ENCODE measurements around the gene FA2H.

The FA2H gene

DNA sequence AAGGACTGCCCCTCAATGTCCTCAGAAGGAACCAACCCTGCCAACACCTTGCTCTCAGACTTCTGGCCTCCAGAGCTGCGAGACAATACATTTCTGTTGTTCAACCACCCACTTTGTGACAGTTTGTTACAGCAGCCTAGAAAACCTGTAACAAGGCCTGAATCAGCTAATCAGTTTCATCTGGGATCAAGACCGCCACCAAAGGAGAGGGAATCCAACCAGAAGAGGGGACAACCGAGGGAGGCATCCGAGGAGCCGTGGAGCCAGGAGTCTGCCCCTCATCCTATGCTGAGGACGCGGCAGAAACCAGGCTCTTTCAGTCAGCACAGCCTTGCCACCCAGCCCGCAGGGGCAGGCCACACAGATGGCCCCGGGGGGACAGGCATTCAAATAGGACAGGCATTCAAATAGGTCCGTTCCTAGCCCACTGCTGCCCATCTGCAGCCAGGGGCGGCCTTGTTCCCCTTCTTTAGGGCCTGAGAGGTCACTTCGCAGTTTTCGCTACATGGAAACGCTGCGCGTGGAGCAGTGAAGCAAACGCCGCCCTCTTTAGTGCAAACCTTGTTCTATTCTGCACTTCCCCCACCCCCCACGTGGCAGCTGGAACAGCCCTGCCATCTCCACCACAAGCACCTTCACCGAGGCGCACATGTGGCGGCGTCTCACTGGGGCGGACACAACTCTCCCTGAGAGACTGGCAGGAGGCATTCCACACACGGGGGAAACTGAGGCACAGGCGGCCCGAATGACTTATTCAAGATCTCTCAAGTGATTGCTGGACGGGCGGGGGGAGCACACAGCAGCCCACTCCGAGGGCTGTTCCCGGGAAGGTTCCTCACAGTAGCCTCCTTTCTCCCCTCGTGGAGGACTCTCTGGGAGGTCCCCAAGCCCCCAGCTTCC lies 26.7 kb downstream of the FA2H start:
- Histone ChIP-seq H3K4me2 (ENCODE audit: low read length) (no peak overlapping the region), H3K36me3 (replicated peaks; ENCODE audit: low read depth, low read length) (no peaks in the 10 kb centered on the region), H3K9ac (ENCODE audit: low read length) (no peak overlapping the region), H2AFZ (ENCODE audit: low read depth, low read length) (no peak overlapping the region), H3K27ac (ENCODE audit: low read length) (no peak overlapping the region), H3K27me3 (ENCODE audit: low read depth, low read length) (peaks cover 6% of the 10 kb centered on the region; the same call in 1 of the 2 replicates), H3K9me3 (ENCODE audit: insufficient read depth, low read length) (no peaks in the 10 kb centered on the region), H4K20me1 (ENCODE audit: insufficient read depth, low read length) (no peaks in the 10 kb centered on the region), H3K79me2 (ENCODE audit: low read length) (no peaks in the 10 kb centered on the region), H3K4me3 (ENCODE audit: low read length) (no peak overlapping the region), H3K4me1 (ENCODE audit: low read length) (no peaks in the 10 kb centered on the region)
- TF ChIP-seq EZH2phosphoT487 (IDR thresholded peaks at IDR 0.05; ENCODE audit: low read depth) (no peak), CTCF (IDR thresholded peaks at IDR 0.05; ENCODE audit: low read depth, low read length) (no peak)

DNA sequence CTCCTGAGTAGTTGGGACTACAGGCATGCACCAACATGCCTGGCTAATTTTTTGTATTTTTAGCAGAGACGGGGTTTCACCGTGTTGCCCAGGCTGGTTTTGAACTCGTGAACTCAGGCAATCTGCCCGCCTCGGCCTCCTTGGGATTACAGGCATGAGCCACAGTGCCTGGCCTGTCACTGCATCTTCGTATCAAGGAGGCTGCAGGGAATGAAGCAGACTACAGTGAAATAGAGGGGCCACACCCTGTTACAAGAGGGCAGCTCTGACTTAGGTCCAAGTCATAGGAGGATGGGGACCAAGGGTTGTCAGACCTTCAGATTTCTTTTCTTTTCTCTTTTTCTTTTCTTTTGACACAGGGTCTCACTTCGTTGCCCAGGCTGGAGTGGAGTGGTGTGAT lies 28.7 kb downstream of the FA2H start:
- no peak overlapping the region for H3K4me2 ChIP-seq (ENCODE audit: low read length)
- H3K9ac ChIP-seq (ENCODE audit: low read length) = no peak overlapping the region
- no peak overlapping the region for H3K27ac ChIP-seq (ENCODE audit: low read length)
- no peaks in the 10 kb centered on the region for H3K79me2 ChIP-seq (ENCODE audit: low read length)
- no peaks in the 10 kb centered on the region for H4K20me1 ChIP-seq (ENCODE audit: insufficient read depth, low read length)
- no peak overlapping the region for H3K4me3 ChIP-seq (ENCODE audit: low read length)
- no peak overlapping the region for H2AFZ ChIP-seq (ENCODE audit: low read depth, low read length)
- H3K36me3 ChIP-seq (replicated peaks; ENCODE audit: low read depth, low read length) = no peaks in the 10 kb centered on the region
- TF ChIP-seq CTCF (IDR thresholded peaks at IDR 0.05; ENCODE audit: low read depth, low read length) (no peak), EZH2phosphoT487 (IDR thresholded peaks at IDR 0.05; ENCODE audit: low read depth) (no peak)
- no peaks in the 10 kb centered on the region for H3K4me1 ChIP-seq (ENCODE audit: low read length)
- no peaks in the 10 kb centered on the region for H3K9me3 ChIP-seq (ENCODE audit: insufficient read depth, low read length)
- H3K27me3 ChIP-seq (ENCODE audit: low read depth, low read length) = no peaks in the 10 kb centered on the region

DNA sequence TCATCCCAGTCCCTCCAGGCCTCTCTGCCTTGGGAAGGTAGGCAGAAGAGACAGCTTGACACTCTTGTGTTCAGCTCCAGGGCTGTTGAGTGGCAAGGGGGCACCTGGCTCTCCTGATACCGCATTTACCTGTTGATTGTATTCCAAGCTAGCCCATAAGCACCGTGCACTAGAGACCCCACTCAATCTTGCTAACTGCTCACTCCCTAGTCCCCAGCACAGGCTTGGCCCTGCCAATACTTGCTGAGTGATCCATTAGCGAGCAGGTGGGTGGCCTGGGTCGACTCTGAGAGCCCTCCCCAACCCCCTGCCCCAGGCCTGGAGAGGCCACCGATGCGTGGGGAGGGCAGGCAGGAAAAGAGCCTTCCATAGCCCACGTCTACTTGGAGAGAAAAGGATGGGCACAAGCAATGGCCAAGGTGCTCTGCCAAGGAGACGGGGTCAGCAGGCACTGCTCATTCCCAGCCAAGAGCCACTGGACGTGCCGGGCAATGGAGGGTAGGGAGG lies 29.5 kb downstream of the FA2H start:
- no peak overlapping the region for H3K4me2 ChIP-seq (ENCODE audit: low read length)

More for the DNA sequence above, 29.5 kb downstream of the FA2H start:
- Histone ChIP-seq H3K79me2 (ENCODE audit: low read length) (no peaks in the 10 kb centered on the region), H3K36me3 (replicated peaks; ENCODE audit: low read depth, low read length) (no peaks in the 10 kb centered on the region), H4K20me1 (ENCODE audit: insufficient read depth, low read length) (no peaks in the 10 kb centered on the region), H3K27me3 (ENCODE audit: low read depth, low read length) (no peaks in the 10 kb centered on the region), H3K4me3 (ENCODE audit: low read length) (no peak overlapping the region), H3K9me3 (ENCODE audit: insufficient read depth, low read length) (no peaks in the 10 kb centered on the region), H3K27ac (ENCODE audit: low read length) (no peak overlapping the region), H2AFZ (ENCODE audit: low read depth, low read length) (no peak overlapping the region), H3K9ac (ENCODE audit: low read length) (no peak overlapping the region), H3K4me1 (ENCODE audit: low read length) (no peaks in the 10 kb centered on the region)
- no peak for TF ChIP-seq EZH2phosphoT487 (IDR thresholded peaks at IDR 0.05; ENCODE audit: low read depth)
- no peak for TF ChIP-seq CTCF (IDR thresholded peaks at IDR 0.05; ENCODE audit: low read depth, low read length)
